Endothelial cell of umbilical vein (primary cell): ENCODE measurements around the gene PODNL1. TPM values are rescaled to one million over a fixed set of nuclear protein-coding genes. Genes with fewer than 3 reads are reported as not detected.

Experiments used
- BruUV-seq: library from RNA; stranded (reverse); fragments of 400-500 nt; replicated peaks from 2 replicates; lab custom pipeline; 2021; lab: Mats Ljungman, UMichigan
- CTCF ChIA-PET: fragments of 300-600, 350-600 bp; sonication (Branson Sonifier 250); formaldehyde crosslinking; loops from one replicate; lab custom pipeline; 2021; ENCODE audit warnings: antibody characterized with exemption, inconsistent platforms; lab: Charles Lee
- POLR2A ChIA-PET: fragments of 300-600, 350-600 bp; sonication (Branson Sonifier 250); formaldehyde crosslinking; loops from one replicate; lab custom pipeline; 2021; ENCODE audit warnings: antibody characterized with exemption, inconsistent platforms; lab: Charles Lee
- DNase-seq: peaks from one replicate; pipeline ENCODE4 v3.0.0-alpha.2; 2011; ENCODE audit warnings: low read depth, low spot score
- FAIRE-seq: peaks from 2 replicates; lab custom pipeline; 2011; peaks lifted over from hg19 to GRCh38; lab: Jason Lieb, UNC
- H2AFZ ChIP-seq: 2 replicates; pipeline ENCODE4 v1.6.0; 2012; ENCODE audit warnings: low read depth, low read length, control low read depth, inconsistent platforms
- H3K27ac ChIP-seq: 2 replicates; pipeline ENCODE4 v1.5.1; 2011; ENCODE audit warnings: low read depth, mild to moderate bottlenecking, control low read depth, low read length, moderate library complexity; ENCODE audit not compliant: insufficient read depth
- H3K27me3 ChIP-seq, 2 experiments: 2 replicates each; pipeline versions ENCODE4 v1.6.0 to v1.6.1; 2011; ENCODE audit warnings: low read length in 2 of 2, mixed read lengths in 1 of 2; ENCODE audit not compliant: control insufficient read depth in 2 of 2, insufficient read depth in 2 of 2
- H3K36me3 ChIP-seq, 2 experiments: 2 replicates in 1 of 2; 3 replicates in 1 of 2; pipeline ENCODE4 v1.5.1; 2011; ENCODE audit warnings: low read length in 2 of 2, mild to moderate bottlenecking in 1 of 2, moderate library complexity in 1 of 2; ENCODE audit not compliant: control insufficient read depth in 2 of 2, insufficient read depth in 2 of 2; ENCODE audit errors: extremely low read depth in 1 of 2
- H3K4me1 ChIP-seq: 3 replicates; pipeline ENCODE4 v1.5.1; 2011; ENCODE audit warnings: mild to moderate bottlenecking, low read length; ENCODE audit not compliant: control insufficient read depth, insufficient read depth; ENCODE audit errors: extremely low read depth
- H3K4me2 ChIP-seq: 2 replicates; pipeline ENCODE4 v1.6.1; 2011; ENCODE audit warnings: low read length, control low read depth, mixed read lengths; ENCODE audit not compliant: insufficient read depth
- H3K4me3 ChIP-seq, 3 experiments: fragments of 200-600 bp in 1 of 3; sonication (generic), shearing (Covaris generic) in 1 of 3; replicated peaks in 1 of 3; 2 replicates each; pipeline ENCODE4 v1.5.1; 2011 to 2016; ENCODE audit warnings: control low read depth in 3 of 3, low read length in 3 of 3, mild to moderate bottlenecking in 2 of 3, inconsistent platforms in 1 of 3, low read depth in 1 of 3, moderate library complexity in 1 of 3; ENCODE audit not compliant: insufficient read depth in 1 of 3
- H3K79me2 ChIP-seq: 2 replicates; pipeline ENCODE4 v1.6.0; 2012; ENCODE audit warnings: low read length, inconsistent platforms; ENCODE audit not compliant: control insufficient read depth, insufficient read depth
- H3K9ac ChIP-seq: replicated peaks from 2 replicates; pipeline ENCODE3; 2011; ENCODE audit warnings: low read length, control low read depth; ENCODE audit not compliant: insufficient read depth; ENCODE audit errors: extremely low read depth
- H3K9me1 ChIP-seq: replicated peaks from 3 replicates; pipeline ENCODE4 v1.6.0; 2011; ENCODE audit warnings: mild to moderate bottlenecking, low read length; ENCODE audit not compliant: control insufficient read depth, insufficient read depth; ENCODE audit errors: extremely low read depth
- H3K9me3 ChIP-seq: replicated peaks from 2 replicates; pipeline ENCODE4 v1.5.1; 2012; ENCODE audit warnings: low read length, inconsistent platforms; ENCODE audit not compliant: control insufficient read depth, insufficient read depth
- H4K20me1 ChIP-seq: replicated peaks from 2 replicates; pipeline ENCODE3; 2011; ENCODE audit warnings: mild to moderate bottlenecking, low read length; ENCODE audit not compliant: control insufficient read depth, insufficient read depth; ENCODE audit errors: extremely low read depth
- CTCF ChIP-seq, 2 donors: IDR thresholded peaks; 1 replicate in 1 of 2; 2 replicates in 1 of 2; pipeline ENCODE4 v1.5.1; 2011; ENCODE audit warnings: low read length in 2 of 2, mild to moderate bottlenecking in 2 of 2, moderate library complexity in 2 of 2, control low read depth in 1 of 2, inconsistent platforms in 1 of 2, low read depth in 1 of 2; ENCODE audit not compliant: insufficient read depth in 1 of 2; ENCODE audit errors: extremely low read depth in 1 of 2
- EZH2 ChIP-seq: IDR thresholded peaks from 2 replicates; pipeline ENCODE4 v1.6.1; 2012; ENCODE audit warnings: borderline replicate concordance, low read depth, mild to moderate bottlenecking, moderate library complexity, low read length, inconsistent platforms; ENCODE audit not compliant: severe bottlenecking
- GATA2 ChIP-seq: IDR thresholded peaks from 2 replicates; pipeline ENCODE4 v1.7.0; 2011; ENCODE audit warnings: low read depth, mild to moderate bottlenecking, moderate library complexity, mixed read lengths, low read length; ENCODE audit not compliant: insufficient read length, insufficient read depth
- JUN ChIP-seq: IDR thresholded peaks from 2 replicates; pipeline ENCODE4 v1.6.1; 2011; ENCODE audit warnings: borderline replicate concordance, low read depth; ENCODE audit not compliant: insufficient read length, insufficient read depth
- MYC ChIP-seq: IDR thresholded peaks from one replicate; pipeline ENCODE4 v1.6.1; 2011; ENCODE audit warnings: mild to moderate bottlenecking, low read depth, low read length
- POLR2AphosphoS5 ChIP-seq: IDR thresholded peaks from 2 replicates; pipeline ENCODE4 v1.6.1; 2012; ENCODE audit warnings: low read depth, mild to moderate bottlenecking, control low read depth, low read length, moderate library complexity; ENCODE audit not compliant: insufficient read depth
- dilution Hi-C: fragments of 300-500 bp; cut with MboI; formaldehyde crosslinking; loops from one replicate; pipeline ENCODE4 v1.15.0; 2019; ENCODE audit warnings: low sequenced_read_pairs; ENCODE audit not compliant: extremely low pct_ligation_motif_present
- intact Hi-C: fragments of 100-400 bp; cut with micrococcal nuclease; formaldehyde crosslinking; loops from one replicate; pipeline ENCODE4 v1.10.0; 2022
- polyA plus RNA-seq, 4 experiments: library from polyadenylated mRNA; depleted of rRNA in 3 of 4; stranded (reverse) in 3 of 4; unstranded in 1 of 4; fragments of >200 nt; gene quantifications; 2 replicates each; pipeline versions ENCODE4 v1.2.1 to v1.2.3, GENCODE V29; 2011 to 2012; ENCODE audit warnings: missing spikeins in 1 of 4
- total RNA-seq: library from RNA; stranded (reverse); gene quantifications from 2 replicates; pipeline ENCODE4 v1.2.3, GENCODE V29; 2021

Gene PODNL1
- total and polyA plus RNA-seq, 2 donors (not counting 3 experiments of a cell fraction or from before 2014, with no cell fraction given): 0.21 TPM; not detected in 1

GRCh38 chr19:13981467-13981866 lies 43.2 kb upstream of the PODNL1 start:
- DNase-seq (no peak), FAIRE-seq (no peak)
- no peaks in the 10 kb centered on the region for H3K79me2 ChIP-seq
- no peak overlapping the region for H3K4me3 ChIP-seq
- CTCF ChIA-PET: no interaction called here
- H4K20me1 ChIP-seq: no peaks in the 10 kb centered on the region
- no peaks in the 10 kb centered on the region for H3K27me3 ChIP-seq
- H3K36me3 ChIP-seq: peaks cover 0 to 2% of the 10 kb centered on the region in 2 experiments
- H3K9me1 ChIP-seq: no peaks in the 10 kb centered on the region
- no peak overlapping the region for H3K9ac ChIP-seq
- no peak overlapping the region for H3K27ac ChIP-seq
- no peak overlapping the region for H3K4me2 ChIP-seq
- dilution Hi-C loops (no loop called here), intact Hi-C loops (no loop called here)
- no peak for TF ChIP-seq EZH2
- no peak for TF ChIP-seq POLR2AphosphoS5
- TF ChIP-seq GATA2: no peak
- no peak for TF ChIP-seq MYC
- TF ChIP-seq CTCF (IDR thresholded peaks at IDR 0.05; ENCODE audit: extremely low read depth in 1 of 2, insufficient read depth in 1 of 2, low read depth in 1 of 2, low read length in 2 of 2): no peak
- no peak for TF ChIP-seq JUN
- BruUV-seq: no TSS peak
- H2AFZ ChIP-seq: no peak overlapping the region
- H3K4me1 ChIP-seq: peaks cover 17% of the 10 kb centered on the region
- POLR2A ChIA-PET: no interaction called here
- no peaks in the 10 kb centered on the region for H3K9me3 ChIP-seq
